ENCODE data around the gene SLC10A7. TPM values are rescaled to one million over a fixed set of nuclear protein-coding genes. Genes with fewer than 3 reads are reported as not detected.

Gene SLC10A7
- total RNA-seq, 1 donor from 2014 or later, result 10.7 TPM

DNA sequence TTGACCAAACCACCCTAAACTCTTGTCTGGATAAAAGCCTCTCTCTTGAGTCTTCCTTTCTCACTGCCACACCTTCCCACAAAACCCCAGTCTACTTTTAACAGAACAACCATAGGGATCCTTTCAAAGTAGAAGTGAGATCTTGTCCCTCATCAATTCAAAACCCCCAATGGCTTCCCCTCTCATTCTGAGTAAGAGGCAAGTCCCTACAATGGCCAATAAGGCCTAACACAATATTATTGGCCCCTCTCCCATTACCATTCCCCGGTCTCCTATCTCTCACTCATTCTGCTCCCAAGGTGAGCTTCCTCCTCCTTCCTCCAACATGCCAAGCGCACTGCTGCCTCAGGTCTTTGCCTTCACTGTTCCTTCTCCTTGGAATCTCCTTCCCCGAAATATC lies 250.3 kb downstream of the SLC10A7 start:
- no peaks in the 10 kb centered on the region for H3K9me3 Mint-ChIP-seq
- H3K4me3 Mint-ChIP-seq, result no peak overlapping the region
- no peaks in the 10 kb centered on the region for H3K4me1 Mint-ChIP-seq
- H3K36me3 Mint-ChIP-seq (ENCODE audit: low read depth), result peaks cover 3% of the 10 kb centered on the region
- DNase-seq (ENCODE audit: low read depth, low spot score), result no peak
- H3K27me3 Mint-ChIP-seq (ENCODE audit: low read depth), result no peaks in the 10 kb centered on the region
- TF ChIP-seq, protein P1, sequence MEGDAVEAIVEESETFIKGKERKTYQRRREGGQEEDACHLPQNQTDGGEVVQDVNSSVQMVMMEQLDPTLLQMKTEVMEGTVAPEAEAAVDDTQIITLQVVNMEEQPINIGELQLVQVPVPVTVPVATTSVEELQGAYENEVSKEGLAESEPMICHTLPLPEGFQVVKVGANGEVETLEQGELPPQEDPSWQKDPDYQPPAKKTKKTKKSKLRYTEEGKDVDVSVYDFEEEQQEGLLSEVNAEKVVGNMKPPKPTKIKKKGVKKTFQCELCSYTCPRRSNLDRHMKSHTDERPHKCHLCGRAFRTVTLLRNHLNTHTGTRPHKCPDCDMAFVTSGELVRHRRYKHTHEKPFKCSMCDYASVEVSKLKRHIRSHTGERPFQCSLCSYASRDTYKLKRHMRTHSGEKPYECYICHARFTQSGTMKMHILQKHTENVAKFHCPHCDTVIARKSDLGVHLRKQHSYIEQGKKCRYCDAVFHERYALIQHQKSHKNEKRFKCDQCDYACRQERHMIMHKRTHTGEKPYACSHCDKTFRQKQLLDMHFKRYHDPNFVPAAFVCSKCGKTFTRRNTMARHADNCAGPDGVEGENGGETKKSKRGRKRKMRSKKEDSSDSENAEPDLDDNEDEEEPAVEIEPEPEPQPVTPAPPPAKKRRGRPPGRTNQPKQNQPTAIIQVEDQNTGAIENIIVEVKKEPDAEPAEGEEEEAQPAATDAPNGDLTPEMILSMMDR (conservative IDR thresholded peaks at IDR 0.05), result no peak
- no peak overlapping the region for H3K27ac Mint-ChIP-seq (ENCODE audit: unreplicated experiment)

DNA sequence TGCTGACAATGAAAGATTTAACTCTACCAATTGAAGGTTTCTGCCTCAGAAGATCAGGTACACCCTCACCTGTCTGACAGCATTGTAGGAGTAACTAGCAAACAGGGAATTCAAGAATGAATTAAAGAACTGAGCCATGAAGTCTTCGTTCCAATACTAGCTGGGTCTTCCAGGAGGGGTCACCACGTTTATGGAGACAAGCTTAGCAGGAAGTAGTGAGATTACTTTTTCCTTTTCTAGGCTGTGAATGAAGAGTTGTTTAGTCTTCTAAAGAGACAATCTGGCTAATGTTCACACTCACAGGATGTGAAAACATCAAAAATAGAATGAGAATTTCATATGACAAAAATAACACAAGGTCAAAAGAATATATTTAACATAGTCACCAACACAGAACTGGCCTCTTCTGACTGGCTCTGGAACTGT lies 252.5 kb downstream of the SLC10A7 start:
- Mint-ChIP-seq H3K4me1 (peaks cover 10% of the 10 kb centered on the region), H3K36me3 (ENCODE audit: low read depth) (peaks cover 3% of the 10 kb centered on the region), H3K27me3 (ENCODE audit: low read depth) (no peaks in the 10 kb centered on the region), H3K4me3 (no peak overlapping the region), H3K27ac (ENCODE audit: unreplicated experiment) (no peak overlapping the region), H3K9me3 (no peaks in the 10 kb centered on the region)
- DNase-seq (ENCODE audit: low read depth, low spot score), result no peak
- TF ChIP-seq, protein P1 (conservative IDR thresholded peaks at IDR 0.05), result no peak

DNA sequence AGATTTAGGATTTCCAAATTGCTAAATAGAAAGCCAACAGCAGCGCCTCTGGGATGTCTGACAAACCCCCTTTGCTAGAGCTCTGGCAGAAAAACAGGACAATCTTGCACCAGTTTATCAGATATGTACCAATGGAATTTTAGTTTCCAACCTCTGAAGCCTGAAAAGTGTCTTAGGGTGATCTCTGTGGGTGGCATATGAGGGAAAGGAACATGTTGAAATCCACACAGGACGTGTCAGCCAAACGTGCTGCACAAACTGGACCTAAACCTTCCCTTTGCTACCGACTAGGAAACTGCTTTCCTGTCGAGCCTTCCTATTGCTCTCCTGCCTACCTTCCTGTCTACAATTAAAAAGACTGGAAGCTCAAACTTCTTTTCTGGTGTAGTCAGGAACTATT lies 253.9 kb downstream of the SLC10A7 start:
- TF ChIP-seq, protein P1 (conservative IDR thresholded peaks at IDR 0.05), result no peak
- no peak overlapping the region for H3K4me3 Mint-ChIP-seq
- no peaks in the 10 kb centered on the region for H3K27me3 Mint-ChIP-seq (ENCODE audit: low read depth)
- H3K9me3 Mint-ChIP-seq, result no peaks in the 10 kb centered on the region
- H3K36me3 Mint-ChIP-seq (ENCODE audit: low read depth), result peaks cover 3% of the 10 kb centered on the region
- no peak for DNase-seq (ENCODE audit: low read depth, low spot score)
- peaks cover 10% of the 10 kb centered on the region for H3K4me1 Mint-ChIP-seq
- H3K27ac Mint-ChIP-seq (ENCODE audit: unreplicated experiment), result no peak overlapping the region

DNA sequence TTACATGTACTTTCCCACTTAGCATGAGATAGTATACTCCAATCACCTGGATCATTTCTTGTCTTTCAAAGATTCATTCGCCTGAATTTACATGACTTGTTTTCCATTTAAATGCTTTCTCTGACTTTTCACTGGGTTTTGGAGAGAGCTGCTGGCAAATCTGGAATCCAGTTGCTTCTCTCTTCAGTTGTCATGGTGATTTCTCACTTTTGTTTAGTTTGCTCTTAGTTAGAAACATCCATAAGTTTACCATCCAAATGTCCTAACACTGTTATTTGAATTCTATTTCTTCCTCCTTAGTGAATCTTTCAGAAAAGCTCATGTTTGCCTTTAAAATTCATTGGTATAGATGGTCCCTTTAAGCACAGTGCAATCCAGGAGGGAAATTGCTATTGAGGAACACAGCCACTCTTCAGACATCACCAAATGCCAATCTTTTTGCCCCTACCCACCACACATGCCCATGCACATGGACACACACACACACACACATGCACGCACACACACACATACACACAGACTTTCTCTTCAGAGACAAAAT lies 255.7 kb downstream of the SLC10A7 start:
- H3K27me3 Mint-ChIP-seq (ENCODE audit: low read depth), result no peaks in the 10 kb centered on the region
- DNase-seq (ENCODE audit: low read depth, low spot score), result no peak
- H3K36me3 Mint-ChIP-seq (ENCODE audit: low read depth), result peaks cover 3% of the 10 kb centered on the region
- H3K4me1 Mint-ChIP-seq, result peaks cover 10% of the 10 kb centered on the region
- TF ChIP-seq, protein P1 (conservative IDR thresholded peaks at IDR 0.05), result no peak
- H3K9me3 Mint-ChIP-seq, result no peaks in the 10 kb centered on the region
- H3K27ac Mint-ChIP-seq (ENCODE audit: unreplicated experiment), result peak overlapping the region; percentile 11
- no peak overlapping the region for H3K4me3 Mint-ChIP-seq

DNA sequence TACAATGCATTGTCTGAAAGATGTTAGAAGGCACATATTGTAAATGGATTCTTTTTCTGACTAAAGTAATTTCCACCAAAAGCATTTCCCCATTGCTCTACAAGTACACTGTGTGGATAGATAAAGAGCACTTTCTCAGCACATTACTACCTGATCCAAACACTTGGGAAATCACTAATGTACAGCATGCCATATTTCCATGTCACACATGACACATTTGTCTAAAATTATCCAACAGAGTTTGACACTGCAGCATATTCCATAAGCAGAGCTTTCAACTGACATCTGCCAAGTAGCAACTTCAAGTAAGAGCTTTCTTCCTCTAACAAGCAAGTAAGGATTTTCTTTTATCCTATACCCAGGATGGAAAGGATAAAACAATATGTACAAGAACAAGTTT lies 257.9 kb downstream of the SLC10A7 start:
- Mint-ChIP-seq H3K4me1 (peaks cover 10% of the 10 kb centered on the region), H3K27ac (ENCODE audit: unreplicated experiment) (no peak overlapping the region), H3K4me3 (no peak overlapping the region), H3K36me3 (ENCODE audit: low read depth) (peaks cover 3% of the 10 kb centered on the region), H3K27me3 (ENCODE audit: low read depth) (no peaks in the 10 kb centered on the region), H3K9me3 (no peaks in the 10 kb centered on the region)
- TF ChIP-seq, protein P1 (conservative IDR thresholded peaks at IDR 0.05), result no peak
- no peak for DNase-seq (ENCODE audit: low read depth, low spot score)

All from neural crest cell (in vitro differentiated cells).